ENCODE measurements around the gene CLIP4.

DNA sequence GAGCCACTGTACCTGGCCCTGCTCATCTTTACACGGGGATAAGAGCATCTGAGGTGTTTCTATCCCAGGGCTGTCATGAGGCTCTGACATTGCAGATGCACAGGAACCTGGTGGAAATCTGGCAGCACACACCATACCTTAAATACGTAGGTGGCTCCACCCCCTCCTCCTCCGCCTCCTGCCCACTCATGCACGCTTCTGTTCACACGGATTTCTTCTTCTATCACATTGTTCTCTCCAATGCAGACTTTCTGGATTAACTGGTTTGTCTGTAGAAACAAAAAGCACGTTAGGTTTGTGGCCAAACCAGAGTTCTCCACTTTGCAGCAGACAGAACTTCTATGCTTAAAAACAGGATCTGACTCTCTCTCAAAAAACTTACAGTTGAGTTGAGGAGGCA lies 118.2 kb downstream of the CLIP4 start:
- TF ChIP-seq GATA2 (IDR thresholded peaks at IDR 0.05; ENCODE audit: low read depth, low read length) (no peak), GATA3 (IDR thresholded peaks at IDR 0.05; ENCODE audit: low read depth, low read length) (no peak)

Data from SH-SY5Y (cell line).